Femur (tissue), 1 donor: Measurements from ENCODE around the gene AMIGO2.
"Not testable (repeated sequence)": the region's sequence is repeated elsewhere in the genome, so short reads cannot be mapped to it uniquely, and the experiment has no call there.

ENCODE experiments used
- DNase-seq: peaks from one replicate; pipeline ENCODE4 v3.0.0-alpha.2; 2017

AMIGO2 gene, protein sequence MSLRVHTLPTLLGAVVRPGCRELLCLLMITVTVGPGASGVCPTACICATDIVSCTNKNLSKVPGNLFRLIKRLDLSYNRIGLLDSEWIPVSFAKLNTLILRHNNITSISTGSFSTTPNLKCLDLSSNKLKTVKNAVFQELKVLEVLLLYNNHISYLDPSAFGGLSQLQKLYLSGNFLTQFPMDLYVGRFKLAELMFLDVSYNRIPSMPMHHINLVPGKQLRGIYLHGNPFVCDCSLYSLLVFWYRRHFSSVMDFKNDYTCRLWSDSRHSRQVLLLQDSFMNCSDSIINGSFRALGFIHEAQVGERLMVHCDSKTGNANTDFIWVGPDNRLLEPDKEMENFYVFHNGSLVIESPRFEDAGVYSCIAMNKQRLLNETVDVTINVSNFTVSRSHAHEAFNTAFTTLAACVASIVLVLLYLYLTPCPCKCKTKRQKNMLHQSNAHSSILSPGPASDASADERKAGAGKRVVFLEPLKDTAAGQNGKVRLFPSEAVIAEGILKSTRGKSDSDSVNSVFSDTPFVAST

DNA sequence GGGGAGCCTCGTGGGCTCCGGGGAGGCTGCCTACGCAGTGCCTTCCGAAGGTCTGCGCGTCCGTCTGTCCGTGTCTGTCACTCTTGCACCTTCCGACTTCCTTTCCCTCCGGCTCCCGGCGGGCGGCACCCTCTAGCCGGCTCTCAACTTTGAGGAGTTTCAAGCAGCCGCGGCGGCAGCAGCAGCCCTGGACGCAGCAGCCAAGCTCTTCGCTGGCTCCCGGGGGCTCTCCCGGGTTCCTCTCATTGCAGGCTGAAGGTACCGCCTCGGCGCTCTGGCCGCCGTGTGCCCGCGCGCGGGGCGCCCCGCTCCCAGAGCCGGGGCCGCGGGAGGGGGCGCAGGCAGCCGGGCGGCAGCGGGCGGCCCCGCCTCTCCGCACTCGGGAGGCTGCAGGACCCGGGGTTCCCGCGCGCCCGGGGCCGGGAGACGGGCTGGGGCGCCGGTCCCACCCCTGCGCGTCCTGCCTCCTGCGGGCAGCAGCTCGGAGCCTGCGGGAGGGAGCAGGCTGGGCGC lies at the start of gene AMIGO2, which contains the start of gene PCED1B:
Gene AMIGO2, minus strand, starts transcription at position 492 of the 513 bp plus-strand sequence. CDS start 957 bp downstream, outside the sequence.
Gene PCED1B, plus strand, starts transcription at position 154 of the 513 bp plus-strand sequence. CDS start 155,443 bp downstream, outside the sequence.
- DNase-seq, result peak; percentile 68

DNA sequence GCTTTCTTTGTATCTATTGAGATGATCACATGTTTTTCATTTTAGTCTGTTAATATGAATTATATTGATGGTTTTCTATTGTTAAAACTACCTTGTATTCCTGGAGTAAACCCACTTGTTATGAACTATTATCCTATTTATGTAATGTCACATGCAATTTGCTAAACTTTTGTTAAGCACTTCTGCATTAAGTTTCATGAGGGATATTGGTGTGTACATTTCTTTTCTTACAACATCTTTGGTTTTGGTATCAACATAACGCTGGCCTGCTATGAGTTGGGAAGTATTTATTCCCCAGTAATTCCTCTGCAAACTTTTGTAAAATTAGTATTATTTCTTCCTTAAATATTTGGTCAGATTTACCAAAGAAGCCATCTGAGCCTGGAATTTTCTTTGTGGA lies 46.5 kb upstream of the AMIGO2 start:
- DNase-seq, result no peak

DNA sequence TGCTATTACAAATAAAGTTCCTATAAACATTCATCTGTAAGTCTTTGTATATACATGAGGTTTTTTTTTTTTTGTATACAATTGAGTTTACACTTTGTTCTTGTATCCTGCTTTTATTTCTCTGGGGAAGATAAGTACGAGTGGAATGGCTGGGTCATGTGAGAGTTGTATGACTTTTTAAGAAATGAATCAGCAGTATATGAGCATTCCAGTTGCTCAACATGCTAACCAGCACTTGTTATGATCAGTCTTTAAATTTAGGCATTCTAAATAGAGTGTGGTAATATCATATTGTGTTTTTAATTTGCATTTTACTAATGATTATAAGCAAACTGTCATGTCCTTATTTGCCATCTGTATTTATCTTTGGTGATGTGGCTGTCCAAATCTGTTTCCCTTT lies 44.7 kb upstream of the AMIGO2 start:
- no peak for DNase-seq

DNA sequence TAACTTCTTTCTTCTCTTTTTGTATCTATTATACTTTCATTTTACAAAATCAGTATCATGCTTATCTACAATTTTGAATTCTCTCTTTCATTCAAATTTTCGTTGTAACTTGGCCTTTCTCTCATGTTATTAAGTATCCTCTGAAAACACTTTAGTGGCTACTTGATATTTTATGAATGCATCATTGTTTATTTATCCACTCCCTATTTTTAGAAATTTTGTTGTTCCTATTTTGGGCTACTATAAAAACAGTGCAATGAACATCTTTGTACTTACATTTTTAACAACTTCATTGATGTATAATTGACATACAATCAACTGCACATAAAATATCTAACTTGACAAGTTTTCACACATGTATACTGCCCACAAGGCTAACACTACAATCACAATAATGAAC lies 44.0 kb upstream of the AMIGO2 start:
- no peak for DNase-seq

DNA sequence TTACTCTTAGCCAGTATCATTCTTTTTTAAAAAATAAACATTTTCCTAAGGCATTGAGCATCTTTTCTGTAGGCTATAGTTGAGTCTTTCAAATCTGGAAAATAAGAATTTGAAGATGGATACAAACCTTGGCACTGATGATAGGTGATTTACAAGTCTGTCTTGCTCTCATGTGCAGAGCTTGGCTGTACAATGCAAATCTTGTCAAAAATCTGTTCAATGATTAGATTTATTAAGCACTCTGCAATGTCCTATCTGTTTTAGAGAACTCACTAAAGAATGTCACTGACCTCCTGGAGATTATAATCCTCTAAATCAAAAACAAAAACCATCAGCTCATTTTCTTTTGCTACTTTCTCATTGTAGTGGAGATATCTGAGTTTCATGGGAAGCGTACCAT lies 42.8 kb upstream of the AMIGO2 start:
- DNase-seq, result no peak

DNA sequence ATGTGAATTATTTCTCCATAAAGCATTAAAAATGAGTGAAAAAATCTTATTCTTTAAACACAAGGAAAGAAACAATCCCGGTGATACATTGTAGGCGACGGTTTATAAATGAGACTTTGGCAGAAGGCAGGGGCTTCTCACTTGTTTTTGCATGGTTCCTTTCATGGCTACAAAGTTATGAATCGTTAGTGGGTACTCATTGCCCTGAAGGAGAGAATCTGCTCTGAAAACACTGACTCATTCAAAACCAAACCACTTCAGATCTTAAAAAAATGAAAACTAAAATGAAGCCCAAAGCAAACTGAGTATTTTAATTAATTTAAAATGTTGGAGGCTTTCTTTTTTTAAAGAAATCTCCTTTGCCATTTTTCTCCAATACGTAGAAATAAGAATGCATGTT lies 41.4 kb upstream of the AMIGO2 start:
- no peak for DNase-seq

DNA sequence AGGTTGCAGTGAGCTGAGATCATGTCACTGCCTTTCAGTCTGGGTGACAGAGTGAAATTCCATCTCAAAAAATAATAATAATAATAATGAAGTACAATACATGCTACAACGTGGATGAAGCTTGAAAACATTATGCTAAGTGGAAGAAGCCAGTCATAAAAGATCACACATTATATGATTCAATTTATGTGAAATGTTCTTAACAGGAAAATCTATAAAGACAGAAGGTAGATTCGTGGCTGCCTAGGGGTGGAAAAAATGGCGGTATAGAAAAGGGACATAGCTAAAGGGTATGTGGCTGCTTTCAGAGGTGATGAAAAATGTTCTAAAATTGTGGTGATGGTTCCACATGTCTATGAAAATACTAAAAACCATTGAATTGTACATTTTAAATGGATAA lies 41.0 kb upstream of the AMIGO2 start:
- DNase-seq, result no peak

DNA sequence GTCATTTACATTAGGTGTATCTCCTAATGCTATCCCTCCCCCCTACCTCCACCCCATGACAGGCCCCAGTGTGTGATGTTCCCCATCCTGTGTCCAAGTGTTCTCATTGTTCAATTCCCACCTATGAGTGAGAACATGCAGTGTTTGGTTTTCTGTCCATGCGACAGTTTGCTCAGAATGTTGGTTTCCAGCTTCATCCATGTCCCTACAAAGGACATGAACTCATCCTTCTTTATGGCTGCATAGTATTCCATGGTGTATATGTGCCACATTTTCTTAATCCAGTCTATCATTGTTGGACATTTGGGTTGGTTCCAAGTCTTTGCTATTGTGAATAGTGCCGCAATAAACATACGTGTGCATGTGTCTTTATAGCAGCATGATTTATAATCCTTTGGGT lies 37.5 kb upstream of the AMIGO2 start:
- DNase-seq, result not testable (repeated sequence)

DNA sequence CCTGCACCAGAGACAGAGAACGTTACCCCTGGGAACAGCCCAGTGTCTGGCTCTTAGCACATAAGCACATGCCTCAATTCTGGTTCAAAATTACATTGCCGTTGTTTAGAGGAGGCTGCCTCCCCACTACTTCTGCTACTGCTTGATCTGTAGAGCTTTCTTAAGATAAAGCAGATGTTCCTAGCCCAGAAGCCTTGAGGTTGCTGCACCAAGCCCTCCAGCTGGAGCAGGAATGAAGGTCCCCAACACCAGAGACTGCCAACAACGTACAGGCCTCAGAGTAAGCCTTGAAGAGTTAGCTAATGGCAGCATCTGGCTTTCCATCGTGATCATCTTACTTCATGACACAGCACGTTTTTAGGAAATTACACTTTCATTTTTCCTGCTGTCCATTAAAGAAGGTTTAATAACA lies 34.7 kb upstream of the AMIGO2 start:
- no peak for DNase-seq

DNA sequence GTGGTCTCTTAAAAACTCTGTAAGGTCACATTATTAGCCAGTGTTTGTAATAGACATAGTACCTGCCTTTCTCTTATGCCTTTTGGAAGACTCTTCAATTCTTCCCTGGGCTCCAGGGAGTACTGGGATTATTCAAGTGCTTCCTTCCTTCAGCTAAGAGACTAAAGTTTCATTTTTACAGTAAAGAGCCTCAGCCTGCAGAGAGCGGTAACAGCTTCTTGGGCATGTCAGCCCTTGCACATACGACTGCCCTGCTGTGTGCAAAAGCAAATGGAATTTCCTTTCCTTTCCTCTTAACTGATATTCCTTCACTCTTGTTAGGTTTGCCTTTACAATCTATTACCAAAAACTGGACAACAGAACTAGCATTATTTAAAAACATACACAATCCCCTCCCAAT lies 32.9 kb upstream of the AMIGO2 start:
- DNase-seq, result no peak

DNA sequence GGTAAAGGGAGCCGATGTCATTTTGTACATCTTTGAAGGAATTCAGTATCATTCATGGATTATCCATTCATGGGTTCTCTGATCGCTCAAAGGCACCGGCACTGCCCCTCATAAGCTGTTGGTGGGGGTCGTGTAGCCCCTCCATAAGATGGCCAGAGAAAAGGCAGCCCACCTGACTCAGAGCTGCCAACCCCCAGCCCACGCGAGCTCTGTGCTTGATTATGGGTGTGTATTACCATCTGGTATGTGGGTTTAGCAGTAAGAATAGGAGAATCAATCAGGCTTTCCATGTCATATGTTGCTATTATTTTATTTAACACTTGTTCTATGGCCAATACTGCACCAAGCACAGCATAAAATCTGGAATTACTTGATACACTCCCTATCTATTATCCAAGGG lies 32.1 kb upstream of the AMIGO2 start:
- no peak for DNase-seq

DNA sequence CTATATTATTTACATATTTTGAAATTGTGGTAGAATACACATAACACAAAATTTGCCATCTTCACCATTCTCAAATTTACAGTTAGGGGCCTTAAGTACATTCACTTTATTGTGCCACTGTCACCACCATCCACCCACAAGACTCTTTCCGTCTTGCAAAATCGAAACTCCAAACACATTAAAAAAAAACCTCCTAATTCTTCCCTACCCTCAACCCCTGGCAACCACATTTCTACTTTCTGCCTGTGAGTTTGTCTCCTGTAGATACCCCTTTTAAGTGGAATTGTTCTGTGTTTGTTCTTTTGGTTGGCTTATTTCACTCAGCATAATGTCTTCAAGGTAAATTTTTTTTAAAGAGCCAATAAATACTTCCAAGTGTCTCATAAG lies 31.6 kb upstream of the AMIGO2 start:
- DNase-seq, result no peak

DNA sequence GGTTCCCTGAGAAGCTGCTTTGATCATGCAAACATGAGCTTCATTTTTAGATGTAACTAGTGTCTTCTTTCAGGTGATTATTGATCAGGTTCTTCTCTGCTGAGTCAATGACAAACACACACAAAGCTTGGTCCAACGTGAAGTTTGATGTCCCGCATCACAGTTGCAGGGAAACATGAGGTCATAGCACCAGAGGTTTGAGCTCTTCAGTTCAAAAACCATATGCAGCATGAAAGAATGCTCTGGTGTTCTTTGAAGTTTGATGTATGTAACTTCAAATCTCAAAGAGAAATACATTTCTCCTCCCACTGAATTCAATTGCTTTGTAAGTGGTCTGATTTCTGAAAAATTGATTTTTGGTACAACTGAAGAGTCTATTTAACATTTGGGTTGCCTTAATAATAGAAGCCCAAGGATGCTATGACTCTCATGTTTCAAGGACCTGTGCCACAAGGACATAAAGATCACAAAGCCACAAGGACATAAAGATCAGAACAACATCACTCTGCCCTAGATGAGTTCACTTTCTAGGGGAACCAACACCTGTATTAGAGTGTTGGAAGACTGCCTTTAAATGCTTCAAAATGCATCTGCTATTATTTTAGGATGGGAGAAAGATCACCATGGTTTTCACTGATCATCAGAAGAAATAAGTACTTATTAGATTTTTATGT lies 31.1 kb upstream of the AMIGO2 start:
- DNase-seq, result no peak

DNA sequence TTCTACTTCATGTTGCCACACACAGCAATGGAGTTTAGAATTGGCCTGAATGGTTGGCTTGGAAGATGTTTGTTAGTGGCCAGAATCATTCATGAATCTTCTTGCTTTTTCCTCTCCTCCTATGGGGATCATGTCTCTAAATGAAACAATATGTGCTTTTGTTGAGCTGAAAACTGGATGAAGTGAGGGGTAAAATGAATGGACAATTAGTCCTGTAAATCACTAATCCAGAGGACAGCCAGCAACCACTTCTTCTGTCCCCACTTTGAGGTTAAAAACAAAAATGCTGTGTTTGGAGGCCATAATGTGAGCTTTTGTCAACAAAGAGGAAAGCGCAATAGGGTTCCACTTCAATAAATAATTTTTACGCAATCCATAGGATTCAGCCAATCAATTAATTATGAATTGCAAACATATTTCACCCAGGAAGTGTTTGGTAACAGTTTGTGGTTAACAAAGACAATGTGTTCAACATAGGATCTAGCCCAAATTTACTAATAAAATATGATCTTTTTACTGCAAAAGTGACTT lies 30.3 kb upstream of the AMIGO2 start:
- DNase-seq, result no peak

DNA sequence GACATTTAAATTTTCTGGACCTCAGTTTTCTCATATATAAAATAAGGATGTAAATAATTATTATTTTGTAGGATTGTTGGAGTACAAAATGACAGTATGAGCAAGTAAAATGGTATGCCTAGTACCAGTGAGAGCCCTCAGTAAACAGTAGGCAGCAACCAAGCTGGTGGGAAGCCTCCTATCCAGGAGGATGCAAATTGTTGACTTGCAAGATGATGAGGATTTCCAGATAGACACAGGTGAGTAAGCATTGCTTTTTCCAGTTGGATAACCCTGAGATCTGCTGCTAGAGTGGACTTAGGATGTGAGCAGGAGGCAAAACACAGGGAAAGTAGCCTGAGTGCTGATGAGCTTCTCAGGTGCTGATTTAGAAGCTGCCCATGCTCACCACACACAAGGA lies 28.2 kb upstream of the AMIGO2 start:
- DNase-seq, result no peak

DNA sequence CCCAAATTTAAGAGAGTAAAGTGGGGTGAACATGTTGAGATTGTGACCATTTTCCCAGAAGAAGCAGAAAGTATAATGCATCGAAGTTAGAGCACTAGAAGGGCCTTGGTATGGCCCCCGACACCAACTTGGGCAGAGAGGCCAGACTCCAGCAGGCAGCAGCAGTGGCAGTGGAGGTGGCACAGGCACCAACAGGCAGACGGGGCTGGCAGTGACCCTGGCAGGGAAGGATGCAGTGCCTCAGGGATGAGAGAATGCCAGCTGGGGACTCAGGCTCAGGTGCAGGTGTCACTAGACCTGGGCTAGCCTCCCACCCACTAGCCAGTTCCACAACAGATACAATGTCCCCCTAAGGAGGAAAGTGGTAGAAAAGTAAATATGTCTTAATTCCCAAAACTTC lies 27.7 kb upstream of the AMIGO2 start:
- DNase-seq, result no peak

DNA sequence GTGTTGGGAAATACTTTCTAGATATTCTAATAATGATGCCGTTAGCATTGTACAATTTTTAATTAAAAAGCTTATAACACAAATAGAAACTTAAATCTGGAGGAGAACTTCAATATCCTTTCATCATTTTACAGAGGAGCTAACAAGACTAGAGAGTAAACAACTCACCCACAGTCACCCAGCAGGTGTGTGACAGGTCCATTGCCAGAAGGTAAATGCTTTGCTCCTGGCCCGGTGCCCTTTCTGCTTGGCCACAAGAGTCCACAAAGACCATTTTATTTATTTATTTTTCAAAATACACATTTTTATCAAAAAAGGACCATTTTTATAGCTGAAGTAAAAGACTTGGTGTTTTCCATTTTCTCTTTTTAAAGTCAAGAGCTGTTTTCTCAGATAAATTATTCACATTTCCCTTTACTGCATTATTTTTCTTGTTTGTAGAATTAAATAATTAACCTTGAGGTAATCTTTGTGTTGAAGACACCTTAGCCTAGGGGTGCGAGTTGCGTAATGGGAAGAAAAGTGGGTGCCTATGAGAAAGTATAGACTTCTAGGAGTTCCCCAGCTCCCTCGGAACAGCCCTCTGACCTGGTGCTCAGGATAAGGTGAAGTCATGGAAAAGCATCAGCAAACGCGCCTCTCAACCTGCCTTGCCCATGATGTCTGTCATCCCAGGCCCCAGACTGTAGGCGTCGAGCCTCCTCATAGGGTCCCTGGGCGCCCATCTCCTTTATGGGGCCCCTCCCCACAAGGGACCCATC lies 26.3 kb upstream of the AMIGO2 start:
- DNase-seq, result no peak

DNA sequence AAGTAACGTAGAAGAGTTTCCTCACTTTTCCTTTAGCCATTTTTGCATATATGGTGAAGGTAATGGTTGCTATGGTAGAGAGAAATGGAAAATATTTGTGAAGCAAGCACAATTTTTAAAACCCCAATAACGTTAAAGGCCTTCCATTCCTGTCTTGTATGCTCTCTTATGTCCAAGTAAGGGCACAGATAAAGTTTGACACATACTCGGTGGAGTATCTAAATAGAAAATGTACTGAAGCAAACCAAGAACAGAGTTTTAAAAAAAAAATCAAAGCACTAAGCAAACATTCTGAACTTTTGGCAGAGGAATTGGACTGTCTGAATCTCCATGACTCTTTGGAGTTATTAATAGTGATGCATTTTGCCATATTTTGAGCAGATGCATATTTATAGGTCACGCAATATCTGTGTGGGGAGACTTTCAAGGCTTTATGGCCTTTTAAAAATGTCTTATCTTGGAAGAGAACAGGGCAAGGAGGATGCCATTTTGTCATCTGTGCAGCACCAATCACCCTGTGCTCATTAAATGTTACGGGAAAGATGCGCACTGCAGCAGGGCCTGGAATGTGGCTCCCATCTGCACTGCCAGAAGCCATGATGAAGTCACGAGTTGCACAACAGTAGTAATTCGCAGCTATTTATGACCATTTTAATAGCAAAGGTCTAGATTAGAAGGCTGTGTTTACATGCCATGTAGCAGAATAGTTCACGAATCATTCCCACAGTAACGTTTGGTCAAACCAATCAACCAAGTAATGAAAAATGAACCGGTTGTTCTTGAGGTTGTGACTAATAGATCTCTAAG lies 23.3 kb upstream of the AMIGO2 start:
- DNase-seq, result no peak

DNA sequence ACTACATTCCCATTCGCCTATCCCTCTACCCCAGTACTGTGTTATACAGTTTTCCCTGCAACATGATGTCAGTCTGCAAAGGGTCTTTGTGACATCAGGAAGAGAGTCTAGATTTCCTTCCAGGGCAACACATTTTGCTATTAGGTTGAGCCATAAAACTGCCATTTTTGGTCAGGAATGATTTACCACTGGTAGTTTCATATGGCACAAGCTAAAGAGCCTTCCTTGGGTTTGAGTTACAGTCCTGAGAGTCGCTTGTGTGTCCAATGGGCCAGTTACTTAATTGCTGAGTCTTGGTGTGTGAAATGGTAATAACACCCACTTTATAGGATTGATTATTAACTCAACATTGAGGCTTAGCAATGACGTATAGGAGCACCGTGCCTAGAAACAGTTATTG lies 22.6 kb upstream of the AMIGO2 start:
- no peak for DNase-seq

DNA sequence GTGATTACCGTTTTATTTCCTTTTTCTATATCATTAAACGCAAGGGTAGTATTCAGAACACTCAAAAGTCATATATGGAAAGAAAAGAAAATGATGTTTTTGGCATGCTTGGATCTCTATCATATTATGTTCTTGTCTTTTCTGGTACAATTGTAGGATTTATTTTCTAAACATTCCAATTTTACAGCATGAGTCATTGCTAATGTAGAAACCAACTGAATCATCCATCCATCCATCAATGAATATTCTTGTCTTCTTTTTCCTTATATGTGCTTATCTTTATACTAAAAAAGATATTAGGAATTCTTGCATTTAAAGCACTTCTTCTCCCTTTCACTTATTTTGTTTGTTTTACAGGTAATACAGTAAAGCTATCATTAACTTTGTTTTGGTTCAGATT lies 20.4 kb upstream of the AMIGO2 start:
- DNase-seq, result no peak

DNA sequence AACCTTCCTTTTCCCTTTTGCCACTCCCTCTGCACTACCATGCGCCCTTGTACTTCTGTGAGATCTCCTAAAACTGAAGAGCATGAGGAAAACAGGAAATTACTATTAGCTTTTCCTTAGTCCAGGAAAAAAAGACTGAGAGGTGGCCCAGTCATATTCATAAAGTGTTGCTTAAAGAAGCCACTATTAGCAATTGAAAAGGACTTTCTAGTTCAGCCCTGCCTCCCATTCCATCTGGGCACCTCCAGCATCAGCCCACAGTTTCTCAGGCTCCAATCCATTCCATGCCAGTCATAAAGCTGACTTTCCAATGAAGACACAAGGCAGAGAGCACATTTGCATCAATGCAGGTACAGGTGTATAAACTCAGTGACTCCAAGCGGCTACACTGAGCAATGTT lies 19.9 kb upstream of the AMIGO2 start:
- no peak for DNase-seq

DNA sequence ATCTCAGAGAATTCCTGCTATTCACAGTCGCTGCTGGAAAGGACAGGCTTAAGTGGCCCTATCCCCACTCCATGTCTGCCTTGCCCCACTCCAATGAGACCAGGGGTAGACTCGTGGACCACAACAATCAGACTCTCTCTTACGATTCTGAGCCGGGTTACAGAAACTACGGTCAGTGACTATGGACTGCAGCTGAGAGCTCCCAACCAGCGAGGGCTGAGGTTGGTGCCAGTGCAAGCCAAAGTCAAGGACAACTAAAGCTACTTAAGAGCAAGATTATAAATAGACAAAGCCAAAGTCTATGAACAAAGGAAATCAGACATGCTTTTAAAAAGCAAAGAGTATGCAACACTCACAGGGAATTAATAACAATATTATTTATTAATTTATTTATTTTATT lies 18.3 kb upstream of the AMIGO2 start:
- no peak for DNase-seq
